NCI-H510A (cell line): ENCODE measurements around the gene CST1.

Experiments
- DNase-seq: peaks from one replicate; lab custom pipeline; 2025; lab: John Stamatoyannopoulos, UW

Gene CST1

GRCh38 chr20:23702021-23702420 is 48.7 kb downstream of the CST1 start:
- no peak for DNase-seq

GRCh38 chr20:23700931-23701330 is 49.8 kb downstream of the CST1 start:
- DNase-seq, result no peak

- DNase-seq, result no peak
These were observed 52.8 kb downstream of the CST1 start for GRCh38 chr20:23697947-23698346.
